ENCODE measurements around the gene SIK2.

DNA sequence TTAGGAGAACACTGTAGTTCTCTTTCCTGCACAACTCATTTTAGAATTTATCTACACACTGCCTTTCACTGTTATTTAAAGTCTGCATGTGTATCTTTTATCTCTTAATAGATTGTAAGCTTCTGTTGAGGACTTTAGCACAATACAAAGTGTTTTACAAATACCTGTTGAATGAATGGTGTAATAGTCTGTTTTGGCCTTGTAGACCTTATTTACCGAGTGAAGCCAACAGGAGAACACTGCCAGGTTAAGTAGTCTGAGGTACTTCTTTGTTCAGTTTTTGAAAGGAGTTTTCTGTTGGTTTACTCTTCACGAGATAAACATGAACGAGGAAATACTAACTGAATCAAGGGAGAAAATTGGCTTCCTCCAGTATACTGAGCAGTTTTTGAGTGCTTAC is 31.0 kb downstream of the SIK2 start:
- no peak for TF ChIP-seq EZH2 (IDR thresholded peaks at IDR 0.05; ENCODE audit: low read length, unreplicated experiment)
- TF ChIP-seq, protein P1, sequence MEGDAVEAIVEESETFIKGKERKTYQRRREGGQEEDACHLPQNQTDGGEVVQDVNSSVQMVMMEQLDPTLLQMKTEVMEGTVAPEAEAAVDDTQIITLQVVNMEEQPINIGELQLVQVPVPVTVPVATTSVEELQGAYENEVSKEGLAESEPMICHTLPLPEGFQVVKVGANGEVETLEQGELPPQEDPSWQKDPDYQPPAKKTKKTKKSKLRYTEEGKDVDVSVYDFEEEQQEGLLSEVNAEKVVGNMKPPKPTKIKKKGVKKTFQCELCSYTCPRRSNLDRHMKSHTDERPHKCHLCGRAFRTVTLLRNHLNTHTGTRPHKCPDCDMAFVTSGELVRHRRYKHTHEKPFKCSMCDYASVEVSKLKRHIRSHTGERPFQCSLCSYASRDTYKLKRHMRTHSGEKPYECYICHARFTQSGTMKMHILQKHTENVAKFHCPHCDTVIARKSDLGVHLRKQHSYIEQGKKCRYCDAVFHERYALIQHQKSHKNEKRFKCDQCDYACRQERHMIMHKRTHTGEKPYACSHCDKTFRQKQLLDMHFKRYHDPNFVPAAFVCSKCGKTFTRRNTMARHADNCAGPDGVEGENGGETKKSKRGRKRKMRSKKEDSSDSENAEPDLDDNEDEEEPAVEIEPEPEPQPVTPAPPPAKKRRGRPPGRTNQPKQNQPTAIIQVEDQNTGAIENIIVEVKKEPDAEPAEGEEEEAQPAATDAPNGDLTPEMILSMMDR (conservative IDR thresholded peaks at IDR 0.05; ENCODE audit: low read depth, low read length) = no peak
- no peak for TF ChIP-seq EZH2phosphoT487 (IDR thresholded peaks at IDR 0.05; ENCODE audit: borderline replicate concordance, low read length)

Measured in PC-3 (cell line).